RWPE2 (cell line): ENCODE results near the gene CDHR1.

Source experiments
- ATAC-seq: fragments of 200-7000 bp; cut with Tn5 transposase; 3 replicates; pipeline ENCODE4 v1.9.1; 2021; ENCODE audit warnings: low read depth
- DNase-seq: peaks from one replicate; pipeline ENCODE4 v3.0.0-alpha.2; 2020; ENCODE audit warnings: low spot score
- H3K27ac ChIP-seq: fragments of 450-650 bp; 2 replicates; pipeline ENCODE4 v1.5.1; 2017; ENCODE audit warnings: mild to moderate bottlenecking; ENCODE audit not compliant: poor library complexity, severe bottlenecking
- H3K27me3 ChIP-seq: fragments of 250-450 bp; sonication (Bioruptor Pico); 2 replicates; pipeline ENCODE4 v1.5.1; 2021; ENCODE audit warnings: mild to moderate bottlenecking, moderate library complexity; ENCODE audit not compliant: insufficient read depth, poor library complexity, severe bottlenecking
- H3K36me3 ChIP-seq: fragments of 250-450 bp; sonication (Bioruptor Pico); 2 replicates; pipeline ENCODE4 v1.5.1; 2020; ENCODE audit warnings: low read depth, mild to moderate bottlenecking, moderate library complexity
- H3K4me1 ChIP-seq: fragments of 250-450 bp; sonication (Bioruptor Pico); 2 replicates; pipeline ENCODE4 v1.5.1; 2021; ENCODE audit warnings: mild to moderate bottlenecking, moderate library complexity; ENCODE audit not compliant: insufficient read depth, poor library complexity, severe bottlenecking
- H3K4me3 ChIP-seq: fragments of 250-450 bp; sonication (Bioruptor Pico); 2 replicates; pipeline ENCODE4 v1.5.1; 2021; ENCODE audit warnings: mild to moderate bottlenecking, moderate library complexity; ENCODE audit not compliant: severe bottlenecking
- H3K9me3 ChIP-seq: fragments of 250-450 bp; sonication (Bioruptor Pico); 2 replicates; pipeline ENCODE4 v1.5.1; 2021; ENCODE audit warnings: mild to moderate bottlenecking, moderate library complexity; ENCODE audit not compliant: severe bottlenecking
- TF ChIP-seq, protein P1 (sequence below): fragments of 450-650 bp; IDR thresholded peaks from one replicate; pipeline ENCODE4 v1.5.1; 2017; ENCODE audit warnings: mild to moderate bottlenecking, moderate library complexity; ENCODE audit not compliant: poor library complexity, severe bottlenecking

Gene CDHR1

DNA sequence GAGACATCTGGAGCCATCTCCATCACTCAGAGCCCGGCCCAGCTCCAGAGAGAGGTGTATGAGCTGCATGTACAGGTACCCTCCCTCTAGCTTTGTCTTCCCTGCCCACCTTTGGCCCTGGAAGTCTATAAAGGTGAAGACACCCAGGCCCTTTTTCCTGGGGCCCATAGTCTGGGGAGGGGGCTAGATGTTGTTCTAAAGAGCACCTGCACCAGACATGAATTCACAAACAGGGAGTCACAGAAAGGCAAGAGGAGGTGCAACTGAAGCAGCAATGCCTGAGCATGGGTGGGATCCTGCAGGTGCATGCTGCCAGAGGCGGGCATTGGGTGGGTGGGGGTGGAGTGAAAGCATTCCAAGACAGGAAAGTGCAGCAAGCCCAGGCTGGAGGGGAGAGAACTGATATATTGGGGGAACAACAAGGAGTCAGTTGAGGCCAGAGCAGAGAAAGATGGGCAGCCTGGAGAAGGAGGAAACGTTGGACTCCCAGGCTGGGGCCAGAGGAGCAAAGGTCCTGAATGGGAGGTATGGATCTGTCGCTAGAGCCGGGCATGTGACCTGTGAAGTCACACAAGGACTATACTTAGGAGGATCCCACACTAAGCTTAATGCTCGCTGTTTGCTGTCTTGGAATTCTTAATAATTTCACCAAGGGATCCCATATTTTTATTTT, 11.7 kb downstream of the CDHR1 start:
- no peak for DNase-seq
- TF ChIP-seq, protein P1, sequence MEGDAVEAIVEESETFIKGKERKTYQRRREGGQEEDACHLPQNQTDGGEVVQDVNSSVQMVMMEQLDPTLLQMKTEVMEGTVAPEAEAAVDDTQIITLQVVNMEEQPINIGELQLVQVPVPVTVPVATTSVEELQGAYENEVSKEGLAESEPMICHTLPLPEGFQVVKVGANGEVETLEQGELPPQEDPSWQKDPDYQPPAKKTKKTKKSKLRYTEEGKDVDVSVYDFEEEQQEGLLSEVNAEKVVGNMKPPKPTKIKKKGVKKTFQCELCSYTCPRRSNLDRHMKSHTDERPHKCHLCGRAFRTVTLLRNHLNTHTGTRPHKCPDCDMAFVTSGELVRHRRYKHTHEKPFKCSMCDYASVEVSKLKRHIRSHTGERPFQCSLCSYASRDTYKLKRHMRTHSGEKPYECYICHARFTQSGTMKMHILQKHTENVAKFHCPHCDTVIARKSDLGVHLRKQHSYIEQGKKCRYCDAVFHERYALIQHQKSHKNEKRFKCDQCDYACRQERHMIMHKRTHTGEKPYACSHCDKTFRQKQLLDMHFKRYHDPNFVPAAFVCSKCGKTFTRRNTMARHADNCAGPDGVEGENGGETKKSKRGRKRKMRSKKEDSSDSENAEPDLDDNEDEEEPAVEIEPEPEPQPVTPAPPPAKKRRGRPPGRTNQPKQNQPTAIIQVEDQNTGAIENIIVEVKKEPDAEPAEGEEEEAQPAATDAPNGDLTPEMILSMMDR = peak; percentile 48
- ATAC-seq = no peak
- no peak overlapping the region for H3K27ac ChIP-seq
- H3K4me3 ChIP-seq = no peak overlapping the region
- H3K36me3 ChIP-seq = no peaks in the 10 kb centered on the region
- H3K27me3 ChIP-seq = no peaks in the 10 kb centered on the region
- no peaks in the 10 kb centered on the region for H3K9me3 ChIP-seq
- no peaks in the 10 kb centered on the region for H3K4me1 ChIP-seq

DNA sequence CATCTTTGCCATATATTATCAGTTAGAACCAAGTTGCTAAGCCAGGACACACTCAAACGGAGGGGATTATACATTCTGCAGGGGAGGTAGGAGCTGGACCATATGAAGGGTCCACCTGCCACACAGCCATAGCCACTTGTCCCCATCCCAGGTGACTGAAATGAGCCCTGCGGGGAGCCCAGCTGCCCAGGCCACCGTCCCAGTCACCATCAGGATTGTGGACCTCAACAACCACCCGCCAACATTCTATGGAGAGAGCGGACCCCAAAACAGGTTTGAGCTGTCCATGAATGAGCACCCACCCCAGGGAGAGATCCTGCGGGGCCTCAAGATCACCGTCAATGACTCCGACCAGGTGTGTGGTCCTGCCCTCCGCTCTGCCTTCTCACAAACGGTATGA, 13.7 kb downstream of the CDHR1 start:
- H3K36me3 ChIP-seq = no peaks in the 10 kb centered on the region
- TF ChIP-seq, protein P1 = no peak
- ATAC-seq (no peak), DNase-seq (no peak)
- H3K27ac ChIP-seq = no peak overlapping the region
- H3K27me3 ChIP-seq = no peaks in the 10 kb centered on the region
- H3K4me1 ChIP-seq = no peaks in the 10 kb centered on the region
- H3K4me3 ChIP-seq = no peak overlapping the region
- no peaks in the 10 kb centered on the region for H3K9me3 ChIP-seq

DNA sequence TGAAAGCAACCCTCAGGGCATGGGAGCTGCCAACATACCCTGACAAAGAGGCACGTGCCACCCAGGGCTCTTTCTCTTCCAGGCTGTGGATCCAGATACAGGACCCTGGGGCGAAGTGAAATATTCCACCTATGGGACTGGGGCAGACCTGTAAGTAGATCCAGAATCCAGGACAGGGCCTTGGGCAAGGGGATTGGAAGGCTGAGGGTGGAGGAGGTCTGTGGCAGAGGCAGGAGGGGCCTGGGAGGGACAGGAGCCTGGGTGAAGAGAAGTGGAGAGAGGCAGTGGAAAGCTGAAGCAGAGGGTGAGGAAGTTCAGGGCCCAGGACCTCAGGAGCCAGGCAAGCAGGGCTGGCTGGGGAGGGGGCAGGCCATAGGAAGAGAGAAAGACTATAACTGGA, 17.2 kb downstream of the CDHR1 start:
- H3K36me3 ChIP-seq = no peaks in the 10 kb centered on the region

DNA sequence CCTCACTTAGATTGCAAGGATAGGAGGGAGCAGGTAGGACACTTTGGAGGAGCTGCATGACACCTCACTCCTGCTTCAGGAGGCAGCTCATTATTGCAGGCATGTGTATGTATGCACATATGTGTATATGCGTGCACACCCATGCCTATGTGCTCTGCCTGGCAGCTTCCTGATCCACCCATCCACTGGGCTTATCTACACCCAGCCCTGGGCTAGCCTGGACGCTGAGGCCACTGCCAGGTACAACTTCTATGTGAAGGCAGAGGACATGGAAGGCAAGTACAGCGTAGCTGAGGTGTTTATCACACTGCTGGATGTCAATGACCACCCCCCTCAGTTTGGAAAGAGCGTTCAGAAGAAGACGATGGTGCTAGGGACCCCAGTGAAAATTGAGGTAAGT, 17.7 kb downstream of the CDHR1 start:
- H3K27me3 ChIP-seq = no peaks in the 10 kb centered on the region
- no peaks in the 10 kb centered on the region for H3K36me3 ChIP-seq
- H3K27ac ChIP-seq = no peak overlapping the region
- H3K4me1 ChIP-seq = no peaks in the 10 kb centered on the region
- no peaks in the 10 kb centered on the region for H3K9me3 ChIP-seq
- ATAC-seq (no peak), DNase-seq (no peak)
- H3K4me3 ChIP-seq = no peak overlapping the region
- TF ChIP-seq, protein P1 = no peak

More for the DNA sequence above, 17.2 kb downstream of the CDHR1 start:
- DNase-seq (no peak), ATAC-seq (no peak)
- Histone ChIP-seq H3K9me3 (no peaks in the 10 kb centered on the region), H3K27me3 (no peaks in the 10 kb centered on the region), H3K4me3 (no peak overlapping the region), H3K4me1 (no peaks in the 10 kb centered on the region), H3K27ac (no peak overlapping the region)
- TF ChIP-seq, protein P1 = no peak

DNA sequence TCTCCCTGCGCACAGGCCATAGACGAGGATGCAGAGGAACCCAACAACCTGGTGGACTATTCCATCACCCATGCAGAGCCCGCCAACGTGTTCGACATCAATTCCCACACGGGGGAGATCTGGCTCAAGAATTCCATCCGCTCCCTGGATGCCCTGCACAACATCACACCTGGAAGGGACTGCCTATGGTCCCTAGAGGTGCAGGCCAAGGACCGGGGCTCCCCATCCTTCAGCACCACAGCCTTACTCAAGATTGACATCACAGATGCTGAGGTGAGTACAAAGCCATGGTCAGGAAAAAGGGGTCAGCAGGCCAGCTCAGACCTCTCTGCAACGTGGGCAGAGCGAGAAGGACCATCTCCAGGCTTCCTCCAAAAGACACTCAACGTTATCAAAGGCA, 18.7 kb downstream of the CDHR1 start:
- Histone ChIP-seq H3K27me3 (no peaks in the 10 kb centered on the region), H3K4me1 (no peaks in the 10 kb centered on the region), H3K4me3 (no peak overlapping the region), H3K36me3 (no peaks in the 10 kb centered on the region), H3K27ac (no peak overlapping the region), H3K9me3 (no peaks in the 10 kb centered on the region)
- TF ChIP-seq, protein P1 = no peak
- ATAC-seq (no peak), DNase-seq (no peak)
